Heart right ventricle (tissue), 16 donors: ENCODE data around the gene TBX15. TPM values are rescaled to one million over a fixed set of nuclear protein-coding genes. Genes with fewer than 3 reads are reported as not detected.
"Not testable (repeated sequence)": the region's sequence is repeated elsewhere in the genome, so short reads cannot be mapped to it uniquely, and the experiment has no call there.

ENCODE experiments used
- ATAC-seq, 8 donors: fragments of 200-7000 bp; cut with Tn5 transposase; one replicate each; pipeline ENCODE4 v1.9.1; 2020; ENCODE audit warnings: mild to moderate bottlenecking in 8 of 8, moderate library complexity in 8 of 8, moderate number of reproducible peaks in 1 of 8
- DNase-seq, 2 donors: peaks; one replicate each; pipeline ENCODE4 v3.0.0-alpha.2; 2020
- H3K27ac ChIP-seq, 10 donors: fragments of 200-600 bp; sonication (generic) in 2 of 10; one replicate each; pipeline versions ENCODE4 v1.5.0 to v1.8.0; 2020 to 2022; ENCODE audit warnings: mild to moderate bottlenecking in 3 of 10
- H3K27me3 ChIP-seq, 7 donors: fragments of 200-600 bp; one replicate each; pipeline ENCODE4 v1.8.0; 2021 to 2022; ENCODE audit warnings: mild to moderate bottlenecking in 2 of 7
- H3K36me3 ChIP-seq, 9 donors: fragments of 200-600 bp; sonication (generic) in 1 of 9; one replicate each; pipeline versions ENCODE4 v1.5.0 to v1.8.0; 2020 to 2022; ENCODE audit warnings: mild to moderate bottlenecking in 2 of 9
- H3K4me1 ChIP-seq, 9 donors: fragments of 200-600 bp; sonication (generic) in 1 of 9; one replicate each; pipeline versions ENCODE4 v1.5.0 to v1.8.0; 2020 to 2022; ENCODE audit warnings: mild to moderate bottlenecking in 4 of 9
- H3K4me3 ChIP-seq, 10 donors: fragments of 200-600 bp; sonication (generic) in 2 of 10; one replicate each; pipeline versions ENCODE4 v1.5.0 to v1.8.0; 2020 to 2022; ENCODE audit warnings: mild to moderate bottlenecking in 7 of 10, moderate library complexity in 2 of 10
- H3K9me3 ChIP-seq, 11 donors: fragments of 200-600 bp in 10 of 11; sonication (generic) in 2 of 11; one replicate each; pipeline versions ENCODE4 v1.5.0 to v1.8.0; 2013 to 2022; ENCODE audit warnings: mild to moderate bottlenecking in 2 of 11, control low read depth in 1 of 11, moderate library complexity in 1 of 11
- WGBS, 2 donors: extraction: QIAGEN DNeasy Blood & Tissue Kit; methylation state at CpG; one replicate each; pipeline ENCODE4 v1.1.7; 2013; ENCODE audit warnings: inconsistent platforms in 1 of 2; 5-methylcytosine and 5-hydroxymethylcytosine counted together
- intact Hi-C, 10 donors: fragments of 100-400 bp; cut with DNase I; formaldehyde crosslinking; loops; one replicate each; pipeline versions ENCODE4 v1.11.1 to v1.14.2; 2022
- polyA plus RNA-seq, 2 donors: library from polyadenylated mRNA; stranded (reverse); fragments of 200-250 nt; gene quantifications; one replicate each; pipeline ENCODE4 v1.2.3, GENCODE V29; 2013
- total RNA-seq, 10 donors: library from RNA; stranded (reverse); fragmentation: NEBNext Ultra II Directional in 3 of 10; extraction: Animal tissue kit (Norgen Biotek cat#: 25700) in 3 of 10; gene quantifications; one replicate each; pipeline versions ENCODE4 v1.2.1 to v1.2.4, GENCODE V29; 2021 to 2023
- TF ChIP-seq, protein P1 (sequence below), 9 donors: fragments of 200-600 bp; sonication (generic) in 2 of 9; IDR thresholded peaks; one replicate each; pipeline versions ENCODE4 v1.5.0 to v1.8.0; 2021 to 2022; ENCODE audit warnings: antibody characterized with exemption in 9 of 9, mild to moderate bottlenecking in 5 of 9, moderate library complexity in 1 of 9
- donor health status: Arrhythmogenic right ventricular cardiomyopathy.
- donor health status: ischemic (EF 13 %, LVEDD 7.1; RV severe dilation, severe dysfunction).
- donor health status: healthy with polysubstance abuse.
- donor health status: DM: no; HTN: yes; CAD: no.
- donor health status: DM: no; HTN: no; CAD: no.
- donor health status: ischemic (EF 25% LVEDD 6.9; RV normal size, moderate dysfunction).
- donor health status: ischemic (EF 25% LVEDD 5.7; RV mildly dilated, moderate dysfunction).
- donor health status: healthy.
- donor health status: DM: yes; HTN: yes; CAD: no.
- donor health status: Ischemic cardiomyopathy.
- donor health status: ischemic (EF 35%, LVEDD 5.7; RV mildly dilated, moderate dysfunction).
- donor health status: nonischemic (EF 11% LVEDD 7.7; RV severe dilation, severe dysfunction).
- donor health status: DM: yes; HTN: yes; CAD: no.
- donor health status: PGD.
- donor health status: ischemic (EF 29% LVEDD 5.4; RV normal size, mild dysfunction).
- donor health status: nonischemic (EF 23%, LVEDD 6.1; RV moderate dilation, normal function).

Gene TBX15
- total and polyA plus RNA-seq, 12 donors: 0.18 to 1.1 (median 0.47) TPM

DNA sequence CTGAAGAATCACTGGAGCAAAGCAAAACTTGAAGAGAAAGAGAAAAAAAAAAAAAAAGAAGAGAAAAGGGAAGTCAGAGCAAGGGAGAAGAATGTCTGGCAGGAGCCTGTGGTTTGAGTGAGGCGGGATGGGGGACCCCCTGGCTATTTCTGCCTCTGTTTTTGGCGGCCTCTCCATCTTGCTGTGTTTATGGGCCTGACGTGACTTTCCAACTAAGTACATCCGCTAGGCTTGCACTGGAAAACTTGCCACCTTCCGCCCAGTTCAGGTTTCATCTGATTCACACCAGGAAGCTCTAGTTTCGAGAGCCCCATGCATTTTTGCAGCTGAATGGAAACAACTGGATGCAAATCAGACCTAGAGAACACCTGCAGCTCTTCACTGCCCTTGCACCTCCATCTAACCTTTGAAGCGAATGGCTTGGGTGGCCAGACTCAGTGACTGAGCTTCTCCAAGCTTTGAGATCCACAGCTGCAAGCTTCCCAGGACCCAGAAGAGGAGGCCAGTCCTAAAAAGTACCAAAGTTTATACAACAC, 28.0 kb downstream of the TBX15 start:
- Histone ChIP-seq H3K9me3 (no peaks in the 10 kb centered on the region), H3K27me3 (peaks cover 0 to 14% (median 0%) of the 10 kb centered on the region in 7 donors), H3K4me1 (no peaks in the 10 kb centered on the region), H3K4me3 (no peak overlapping the region), H3K36me3 (no peaks in the 10 kb centered on the region), H3K27ac (no peak overlapping the region)
- DNase-seq (no peak), ATAC-seq (no peak)
- TF ChIP-seq, protein P1, sequence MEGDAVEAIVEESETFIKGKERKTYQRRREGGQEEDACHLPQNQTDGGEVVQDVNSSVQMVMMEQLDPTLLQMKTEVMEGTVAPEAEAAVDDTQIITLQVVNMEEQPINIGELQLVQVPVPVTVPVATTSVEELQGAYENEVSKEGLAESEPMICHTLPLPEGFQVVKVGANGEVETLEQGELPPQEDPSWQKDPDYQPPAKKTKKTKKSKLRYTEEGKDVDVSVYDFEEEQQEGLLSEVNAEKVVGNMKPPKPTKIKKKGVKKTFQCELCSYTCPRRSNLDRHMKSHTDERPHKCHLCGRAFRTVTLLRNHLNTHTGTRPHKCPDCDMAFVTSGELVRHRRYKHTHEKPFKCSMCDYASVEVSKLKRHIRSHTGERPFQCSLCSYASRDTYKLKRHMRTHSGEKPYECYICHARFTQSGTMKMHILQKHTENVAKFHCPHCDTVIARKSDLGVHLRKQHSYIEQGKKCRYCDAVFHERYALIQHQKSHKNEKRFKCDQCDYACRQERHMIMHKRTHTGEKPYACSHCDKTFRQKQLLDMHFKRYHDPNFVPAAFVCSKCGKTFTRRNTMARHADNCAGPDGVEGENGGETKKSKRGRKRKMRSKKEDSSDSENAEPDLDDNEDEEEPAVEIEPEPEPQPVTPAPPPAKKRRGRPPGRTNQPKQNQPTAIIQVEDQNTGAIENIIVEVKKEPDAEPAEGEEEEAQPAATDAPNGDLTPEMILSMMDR (IDR thresholded peaks at IDR 0.05): no peak
- 50 to 53% methylated on average over 7 of the region's 7 CpGs for WGBS, 2 donors
- intact Hi-C loops: loop anchor here in 1 of 10 donors (10.0 kb wide), 1 partner anchor 755 kb away; the partner anchor contains the start of gene PHGDH

DNA sequence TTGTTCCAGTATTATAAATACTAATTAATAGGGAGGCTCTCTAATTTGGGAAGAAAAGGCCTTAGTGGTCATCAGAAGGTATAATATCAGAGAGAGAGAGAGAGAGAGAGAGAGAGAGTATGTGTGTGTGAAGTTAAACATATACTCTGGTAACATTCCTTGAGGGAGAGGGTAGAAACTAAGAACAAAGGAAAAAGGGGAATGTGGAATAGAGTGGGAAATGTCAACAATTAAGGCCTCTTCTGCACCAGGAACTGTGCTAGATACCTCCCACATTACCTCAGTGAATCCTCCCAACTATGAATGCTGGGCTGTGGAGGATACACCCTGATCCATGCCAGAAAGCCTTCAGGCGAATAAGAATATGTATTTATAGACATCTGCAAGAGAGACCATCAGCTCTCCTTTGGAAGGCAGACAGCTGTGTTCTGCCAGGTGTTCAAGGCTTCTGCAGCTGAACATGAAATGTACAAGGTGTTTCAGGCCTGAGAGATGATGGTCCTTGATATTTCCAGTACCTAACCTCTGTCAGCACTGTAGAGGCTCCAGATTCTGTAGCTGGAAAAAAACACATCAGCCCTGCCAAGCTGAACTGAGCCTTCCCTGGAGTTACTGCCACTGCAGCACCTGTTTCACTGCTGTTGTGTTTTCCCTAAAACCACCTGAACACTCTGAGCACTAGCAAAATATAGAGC, 29.1 kb downstream of the TBX15 start:
- no peaks in the 10 kb centered on the region for H3K4me1 ChIP-seq
- no peak for ATAC-seq
- no peak for DNase-seq
- intact Hi-C loops: no loop called here
- no peak overlapping the region for H3K4me3 ChIP-seq
- H3K9me3 ChIP-seq: no peaks in the 10 kb centered on the region
- no peak overlapping the region for H3K27ac ChIP-seq
- 35 to 65% methylated on average over 1 of the region's 1 CpG for WGBS, 2 donors
- no peaks in the 10 kb centered on the region for H3K36me3 ChIP-seq
- peaks cover 0 to 14% (median 0%) of the 10 kb centered on the region in 7 donors for H3K27me3 ChIP-seq
- TF ChIP-seq, protein P1 (IDR thresholded peaks at IDR 0.05): no peak

DNA sequence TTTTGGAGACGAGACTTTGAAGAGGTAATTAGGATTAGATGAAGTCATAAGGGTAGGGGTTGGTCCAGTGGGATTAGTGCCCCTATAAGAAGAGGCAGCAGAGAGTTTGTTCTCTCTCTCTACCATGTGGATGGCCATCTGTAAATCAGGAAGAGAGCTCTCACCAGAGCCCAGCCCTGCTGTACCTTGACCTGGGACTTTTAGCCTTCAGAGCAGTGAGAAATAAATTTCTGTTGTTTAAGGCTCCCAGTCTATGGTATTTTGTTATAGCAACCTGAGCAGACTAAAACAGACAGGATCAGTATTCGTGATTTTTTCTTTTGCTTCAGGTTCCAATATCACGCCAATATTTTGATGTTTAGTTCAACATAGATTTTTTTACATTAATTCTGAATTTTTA, 30.0 kb downstream of the TBX15 start:
- no peaks in the 10 kb centered on the region for H3K4me1 ChIP-seq
- no peak overlapping the region for H3K27ac ChIP-seq
- DNase-seq (no peak), ATAC-seq (no peak)
- WGBS, 2 donors: 63 to 75% methylated on average over 3 of the region's 3 CpGs
- intact Hi-C loops: no loop called here
- H3K27me3 ChIP-seq: peaks cover 0 to 11% (median 0%) of the 10 kb centered on the region in 7 donors
- no peaks in the 10 kb centered on the region for H3K36me3 ChIP-seq
- no peaks in the 10 kb centered on the region for H3K9me3 ChIP-seq
- H3K4me3 ChIP-seq: no peak overlapping the region
- TF ChIP-seq, protein P1 (IDR thresholded peaks at IDR 0.05): no peak

DNA sequence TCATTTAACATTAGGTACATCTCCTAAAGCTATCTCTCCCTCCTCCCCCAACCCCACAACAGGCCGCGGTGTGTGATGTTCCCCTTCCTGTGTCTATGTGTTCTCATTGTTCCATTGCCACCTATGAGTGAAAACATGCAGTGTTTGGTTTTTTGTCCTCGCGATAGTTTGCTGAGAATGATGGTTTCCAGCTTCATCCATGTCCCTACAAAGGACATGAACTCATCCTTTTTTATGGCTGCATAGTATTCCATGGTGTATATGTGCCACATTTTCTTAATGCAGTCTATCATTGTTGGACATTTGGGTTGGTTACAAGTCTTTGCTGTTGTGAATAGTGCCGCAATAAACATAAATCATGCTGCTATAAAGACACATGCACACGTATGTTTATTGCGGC, 30.6 kb downstream of the TBX15 start:
- H3K27ac ChIP-seq, H3K9me3 ChIP-seq, H3K4me1 ChIP-seq, DNase-seq, intact Hi-C loops, H3K36me3 ChIP-seq, H3K4me3 ChIP-seq, ATAC-seq: not testable (repeated sequence)
- WGBS, 2 donors: 93 to 96% methylated on average over 7 of the region's 7 CpGs
- H3K27me3 ChIP-seq: peaks cover 0 to 11% (median 0%) of the 10 kb centered on the region in 7 donors
